Kidney (tissue), 14 donors: ENCODE results near the gene MEGF9. TPM values are rescaled to one million over a fixed set of nuclear protein-coding genes. Genes with fewer than 3 reads are reported as not detected.

Source experiments
- DNase-seq, 5 donors: peaks; one replicate each; pipeline ENCODE4 v3.0.0-alpha.2; 2013 to 2020
- FAIRE-seq: peaks from 2 replicates; lab custom pipeline; 2012; peaks lifted over from hg19 to GRCh38; lab: Jason Lieb, UNC
- H3K27ac ChIP-seq, 2 donors: one replicate each; pipeline ENCODE4 v1.7.0; 2013; ENCODE audit warnings: low read depth in 2 of 2, low read length in 2 of 2, inconsistent platforms in 1 of 2
- H3K27me3 ChIP-seq: one replicate; pipeline ENCODE4 v1.7.1; 2013; ENCODE audit warnings: low read length, inconsistent platforms; ENCODE audit not compliant: control insufficient read depth, insufficient read depth
- H3K36me3 ChIP-seq, 3 donors: one replicate each; pipeline versions ENCODE4 v1.7.0 to v1.7.1; 2013; ENCODE audit warnings: low read length in 3 of 3, control low read depth in 1 of 3, inconsistent platforms in 1 of 3; ENCODE audit not compliant: insufficient read depth in 3 of 3, control insufficient read depth in 2 of 3
- H3K4me1 ChIP-seq, 3 donors: one replicate each; pipeline versions ENCODE4 v1.7.0 to v1.7.1; 2013; ENCODE audit warnings: low read length in 3 of 3, inconsistent platforms in 1 of 3, low read depth in 1 of 3; ENCODE audit not compliant: control insufficient read depth in 2 of 3, insufficient read depth in 2 of 3
- H3K4me3 ChIP-seq, 3 donors: one replicate each; pipeline versions ENCODE4 v1.7.0 to v1.8.1; 2013; ENCODE audit warnings: low read length in 3 of 3, control low read depth in 1 of 3, inconsistent platforms in 1 of 3
- H3K9ac ChIP-seq, 3 donors: one replicate each; pipeline versions ENCODE4 v1.7.0 to v1.7.1; 2013; ENCODE audit warnings: low read length in 3 of 3, control low read depth in 1 of 3, inconsistent platforms in 1 of 3
- H3K9me3 ChIP-seq, 3 donors: one replicate each; pipeline versions ENCODE4 v1.7.0 to v1.7.1; 2013; ENCODE audit warnings: low read length in 3 of 3, control low read depth in 1 of 3, inconsistent platforms in 1 of 3; ENCODE audit not compliant: control insufficient read depth in 2 of 3, insufficient read depth in 1 of 3
- intact Hi-C: fragments of 100-400 bp; cut with DNase I; formaldehyde crosslinking; loops from one replicate; pipeline ENCODE4 v1.11.1; 2022
- polyA plus RNA-seq: library from polyadenylated mRNA; stranded (reverse); fragments of 350-450 nt; fragmentation: Illumina TruSeq; extraction: RNeasy Lipid Tissue Mini Kit (QIAGEN cat#74804); gene quantifications from one replicate; pipeline ENCODE4 v1.2.3, GENCODE V29; 2014; ENCODE audit warnings: low read depth, low replicate concordance; ENCODE audit not compliant: insufficient read depth
- total RNA-seq: library from RNA; stranded (reverse); fragmentation: NEBNext Ultra II Directional; extraction: Animal tissue kit (Norgen Biotek cat#: 25700); gene quantifications from one replicate; pipeline ENCODE4 v1.2.1, GENCODE V29; 2021
- TF ChIP-seq, protein P1 (sequence below): IDR thresholded peaks from 3 replicates; pipeline ENCODE4 v1.5.1; 2012; ENCODE audit warnings: mild to moderate bottlenecking, moderate library complexity, borderline replicate concordance; ENCODE audit not compliant: insufficient read depth; ENCODE audit errors: extremely low read depth
- donor health status: control.
- donor health status: control.
- donor health status: control.
- donor health status: control.
- donor health status: control.
- donor health status: DM: yes; HTN: yes; CAD: no.
- donor health status: Normal renal cell carcinoma (clear cell type).

MEGF9 gene
- total and polyA plus RNA-seq, 2 donors from 2014 or later: 12.4 to 20.4 TPM

- H3K4me3 ChIP-seq: no peak overlapping the region
- no peak overlapping the region for H3K9ac ChIP-seq
- no peaks in the 10 kb centered on the region for H3K27me3 ChIP-seq
- H3K9me3 ChIP-seq: no peaks in the 10 kb centered on the region
- intact Hi-C loops: no loop called here
- H3K4me1 ChIP-seq: no peaks in the 10 kb centered on the region
- no peak for DNase-seq
- no peaks in the 10 kb centered on the region for H3K36me3 ChIP-seq
- TF ChIP-seq, protein P1, sequence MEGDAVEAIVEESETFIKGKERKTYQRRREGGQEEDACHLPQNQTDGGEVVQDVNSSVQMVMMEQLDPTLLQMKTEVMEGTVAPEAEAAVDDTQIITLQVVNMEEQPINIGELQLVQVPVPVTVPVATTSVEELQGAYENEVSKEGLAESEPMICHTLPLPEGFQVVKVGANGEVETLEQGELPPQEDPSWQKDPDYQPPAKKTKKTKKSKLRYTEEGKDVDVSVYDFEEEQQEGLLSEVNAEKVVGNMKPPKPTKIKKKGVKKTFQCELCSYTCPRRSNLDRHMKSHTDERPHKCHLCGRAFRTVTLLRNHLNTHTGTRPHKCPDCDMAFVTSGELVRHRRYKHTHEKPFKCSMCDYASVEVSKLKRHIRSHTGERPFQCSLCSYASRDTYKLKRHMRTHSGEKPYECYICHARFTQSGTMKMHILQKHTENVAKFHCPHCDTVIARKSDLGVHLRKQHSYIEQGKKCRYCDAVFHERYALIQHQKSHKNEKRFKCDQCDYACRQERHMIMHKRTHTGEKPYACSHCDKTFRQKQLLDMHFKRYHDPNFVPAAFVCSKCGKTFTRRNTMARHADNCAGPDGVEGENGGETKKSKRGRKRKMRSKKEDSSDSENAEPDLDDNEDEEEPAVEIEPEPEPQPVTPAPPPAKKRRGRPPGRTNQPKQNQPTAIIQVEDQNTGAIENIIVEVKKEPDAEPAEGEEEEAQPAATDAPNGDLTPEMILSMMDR: no peak
- no peak for FAIRE-seq
- no peak overlapping the region for H3K27ac ChIP-seq
These were observed 25.9 kb upstream of the MEGF9 start for GRCh38 chr9:120740132-120740531.

DNA sequence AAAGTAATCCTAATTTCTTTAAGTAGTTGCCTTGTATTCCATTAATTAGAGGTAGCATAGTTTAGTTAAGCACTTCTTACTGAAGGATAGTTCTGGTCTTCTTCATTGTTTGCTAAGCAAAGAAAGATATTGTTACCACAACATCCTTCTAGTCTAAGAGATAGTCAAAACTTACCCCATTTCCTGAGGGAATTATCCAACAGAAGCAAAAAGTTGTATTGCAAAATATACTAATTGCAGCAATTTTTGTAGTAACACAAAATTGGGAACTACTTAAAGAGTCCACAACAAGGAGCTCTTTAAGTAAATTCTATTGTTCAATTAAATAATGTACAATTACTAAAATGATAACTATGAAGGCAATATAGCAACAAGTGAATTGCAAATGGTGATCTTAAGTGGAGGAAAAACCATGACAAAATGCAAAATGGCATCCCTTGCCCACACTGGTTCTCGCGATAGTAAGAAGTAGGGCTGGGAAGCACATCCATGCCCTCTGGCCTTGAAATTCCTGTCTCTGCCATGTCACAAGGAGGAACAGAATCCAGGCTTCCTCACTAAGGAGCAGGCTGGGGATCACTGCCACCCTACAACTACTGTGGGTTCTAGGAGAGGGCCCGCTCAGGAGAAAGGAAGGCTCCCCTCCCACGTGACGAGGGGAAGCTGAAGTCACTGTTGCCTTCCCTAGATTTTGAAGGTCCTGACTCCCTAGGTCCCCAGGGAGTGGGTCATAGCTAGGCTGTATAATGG, 23.3 kb upstream of the MEGF9 start:
- Histone ChIP-seq H3K4me1 (no peaks in the 10 kb centered on the region), H3K27me3 (no peaks in the 10 kb centered on the region), H3K4me3 (no peak overlapping the region), H3K9me3 (no peaks in the 10 kb centered on the region), H3K27ac (no peak overlapping the region), H3K9ac (no peak overlapping the region), H3K36me3 (no peaks in the 10 kb centered on the region)
- FAIRE-seq (no peak), DNase-seq (no peak)
- intact Hi-C loops: no loop called here
- TF ChIP-seq, protein P1: no peak

- Histone ChIP-seq H3K27me3 (no peaks in the 10 kb centered on the region), H3K36me3 (no peaks in the 10 kb centered on the region), H3K27ac (no peak overlapping the region), H3K9ac (no peak overlapping the region), H3K4me1 (no peaks in the 10 kb centered on the region), H3K9me3 (no peaks in the 10 kb centered on the region), H3K4me3 (no peak overlapping the region)
- intact Hi-C loops: no loop called here
- FAIRE-seq (no peak), DNase-seq (no peak)
- TF ChIP-seq, protein P1: no peak
These were observed 22.6 kb upstream of the MEGF9 start for GRCh38 chr9:120736881-120737280.
